Measurements from ENCODE around the gene BCL2.
A peak's percentile ranks its signal among the peaks of the same experiment; 100 is the strongest.

The BCL2 gene

DNA sequence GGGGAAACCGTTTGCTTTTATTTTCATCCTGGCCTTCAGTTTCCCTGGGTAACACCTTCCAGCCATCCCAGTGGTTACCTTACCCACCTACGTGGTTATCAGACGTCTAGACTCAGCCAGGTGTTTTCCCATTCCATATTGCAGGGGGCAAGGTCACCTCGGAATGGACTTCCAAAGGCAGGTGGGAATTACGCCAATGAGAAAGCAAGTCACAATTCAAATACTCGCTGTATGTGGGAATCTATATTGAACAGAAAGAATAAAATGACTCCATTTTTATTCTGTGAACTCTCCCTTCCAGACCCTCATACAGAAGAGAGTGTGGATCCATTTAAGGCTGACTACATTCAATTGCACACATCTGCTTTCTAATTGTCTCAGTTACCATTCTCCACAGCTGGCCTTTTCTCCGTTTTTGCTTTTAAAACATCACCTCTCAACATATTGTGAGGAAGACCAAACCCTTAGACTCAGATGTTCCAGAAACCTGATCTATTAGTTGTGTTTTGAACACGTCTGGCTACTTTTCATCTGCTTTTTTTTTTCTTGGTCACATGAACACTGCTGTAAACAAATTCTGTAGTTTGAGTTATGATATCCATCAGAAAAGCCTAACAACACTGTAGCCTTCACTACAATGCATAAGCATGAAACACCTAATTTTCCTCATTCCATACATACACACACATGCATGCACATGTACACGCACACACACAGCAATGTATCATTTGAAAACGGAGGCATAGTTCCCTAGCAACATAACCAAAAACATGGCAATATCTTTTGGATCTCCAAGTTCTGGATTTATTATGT is 59.8 kb downstream of the BCL2 start:
- Histone ChIP-seq H3K4me2 (ENCODE audit: low read length) (peak overlapping the region; percentile 43), H3K36me3 (ENCODE audit: control insufficient read depth, insufficient read depth, low read length) (no peaks in the 10 kb centered on the region), H3K79me2 (peaks cover 1% of the 10 kb centered on the region), H3K27me3 (ENCODE audit: control insufficient read depth, insufficient read depth, low read length) (no peaks in the 10 kb centered on the region), H3K4me1 (peaks cover 55% of the 10 kb centered on the region), H3K9ac (no peak overlapping the region), H3K4me3 (ENCODE audit: low read depth, low read length) (peak overlapping the region; percentile 19), H3K27ac (peak overlapping the region; percentile 95), H3K9me3 (ENCODE audit: control insufficient read depth, low read length) (no peaks in the 10 kb centered on the region), H2AFZ (peak overlapping the region; percentile 69)
- TF ChIP-seq CTCF (IDR thresholded peaks at IDR 0.05), result no peak

- Histone ChIP-seq H3K36me3 (ENCODE audit: control insufficient read depth, insufficient read depth, low read length) (no peaks in the 10 kb centered on the region), H3K4me1 (peaks cover 59% of the 10 kb centered on the region), H3K9me3 (ENCODE audit: control insufficient read depth, low read length) (no peaks in the 10 kb centered on the region), H2AFZ (peak overlapping the region; percentile 69), H3K27me3 (ENCODE audit: control insufficient read depth, insufficient read depth, low read length) (no peaks in the 10 kb centered on the region), H3K79me2 (no peaks in the 10 kb centered on the region), H3K4me2 (ENCODE audit: low read length) (peak overlapping the region; percentile 43), H3K4me3 (ENCODE audit: low read depth, low read length) (no peak overlapping the region), H3K27ac (peak overlapping the region; percentile 95), H3K9ac (no peak overlapping the region)
- TF ChIP-seq CTCF (IDR thresholded peaks at IDR 0.05), result no peak
Measured at GRCh38 chr18:63258749-63259566, 60.6 kb downstream of the BCL2 start.

- H3K4me1 ChIP-seq, result peaks cover 62% of the 10 kb centered on the region
- no peaks in the 10 kb centered on the region for H3K9me3 ChIP-seq (ENCODE audit: control insufficient read depth, low read length)
- no peaks in the 10 kb centered on the region for H3K36me3 ChIP-seq (ENCODE audit: control insufficient read depth, insufficient read depth, low read length)
- no peaks in the 10 kb centered on the region for H3K79me2 ChIP-seq
- TF ChIP-seq CTCF (IDR thresholded peaks at IDR 0.05), result no peak
- no peak overlapping the region for H3K4me2 ChIP-seq (ENCODE audit: low read length)
- H3K27me3 ChIP-seq (ENCODE audit: control insufficient read depth, insufficient read depth, low read length), result no peaks in the 10 kb centered on the region
- peak overlapping the region; percentile 95 for H3K27ac ChIP-seq
- peak overlapping the region; percentile 63 for H2AFZ ChIP-seq
- no peak overlapping the region for H3K9ac ChIP-seq
- H3K4me3 ChIP-seq (ENCODE audit: low read depth, low read length), result no peak overlapping the region
Measured at GRCh38 chr18:63257453-63257852, 62.1 kb downstream of the BCL2 start.

GRCh38 chr18:63255435-63255834 is 64.1 kb downstream of the BCL2 start:
- no peaks in the 10 kb centered on the region for H3K27me3 ChIP-seq (ENCODE audit: control insufficient read depth, insufficient read depth, low read length)
- H2AFZ ChIP-seq, result no peak overlapping the region
- H3K9me3 ChIP-seq (ENCODE audit: control insufficient read depth, low read length), result no peaks in the 10 kb centered on the region
- H3K4me1 ChIP-seq, result peaks cover 51% of the 10 kb centered on the region
- H3K4me2 ChIP-seq (ENCODE audit: low read length), result peak overlapping the region; percentile 47
- H3K27ac ChIP-seq, result peak overlapping the region; percentile 73
- TF ChIP-seq CTCF (IDR thresholded peaks at IDR 0.05), result no peak
- no peaks in the 10 kb centered on the region for H3K79me2 ChIP-seq
- H3K36me3 ChIP-seq (ENCODE audit: control insufficient read depth, insufficient read depth, low read length), result no peaks in the 10 kb centered on the region
- no peak overlapping the region for H3K4me3 ChIP-seq (ENCODE audit: low read depth, low read length)
- no peak overlapping the region for H3K9ac ChIP-seq

All from parathyroid adenoma (tissue), 2 donors.